Hypothalamus (tissue), 51 donors: ENCODE data around the gene GAS2L1.

Experiments
- DNase-seq, 51 donors: peaks; one replicate each; lab custom pipeline; 2025; lab: John Stamatoyannopoulos, UW

The GAS2L1 gene

GRCh38 chr22:29272624-29273023 lies 33.8 kb upstream of the GAS2L1 start:
- DNase-seq: peak in 1 of 51 donors; percentile 10

DNA sequence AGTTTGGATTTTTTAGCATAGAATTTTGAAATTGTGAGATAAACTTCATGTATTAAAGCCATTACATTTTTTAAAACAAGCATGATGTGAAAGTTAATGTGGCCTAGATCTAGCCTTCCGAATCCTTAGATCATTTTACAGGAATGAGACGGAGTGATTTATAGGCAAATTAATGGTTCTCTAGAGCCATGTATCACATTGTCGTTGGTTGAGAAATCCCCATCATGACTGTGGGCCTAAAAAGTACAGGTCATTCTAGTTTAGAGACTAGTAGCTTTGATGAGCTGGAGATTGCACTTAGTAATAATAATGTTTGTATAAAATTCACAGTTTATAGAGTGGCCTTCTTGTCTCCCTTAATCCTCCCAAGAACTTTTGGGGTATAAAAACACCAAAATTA lies 31.3 kb upstream of the GAS2L1 start:
- DNase-seq: no peak

DNA sequence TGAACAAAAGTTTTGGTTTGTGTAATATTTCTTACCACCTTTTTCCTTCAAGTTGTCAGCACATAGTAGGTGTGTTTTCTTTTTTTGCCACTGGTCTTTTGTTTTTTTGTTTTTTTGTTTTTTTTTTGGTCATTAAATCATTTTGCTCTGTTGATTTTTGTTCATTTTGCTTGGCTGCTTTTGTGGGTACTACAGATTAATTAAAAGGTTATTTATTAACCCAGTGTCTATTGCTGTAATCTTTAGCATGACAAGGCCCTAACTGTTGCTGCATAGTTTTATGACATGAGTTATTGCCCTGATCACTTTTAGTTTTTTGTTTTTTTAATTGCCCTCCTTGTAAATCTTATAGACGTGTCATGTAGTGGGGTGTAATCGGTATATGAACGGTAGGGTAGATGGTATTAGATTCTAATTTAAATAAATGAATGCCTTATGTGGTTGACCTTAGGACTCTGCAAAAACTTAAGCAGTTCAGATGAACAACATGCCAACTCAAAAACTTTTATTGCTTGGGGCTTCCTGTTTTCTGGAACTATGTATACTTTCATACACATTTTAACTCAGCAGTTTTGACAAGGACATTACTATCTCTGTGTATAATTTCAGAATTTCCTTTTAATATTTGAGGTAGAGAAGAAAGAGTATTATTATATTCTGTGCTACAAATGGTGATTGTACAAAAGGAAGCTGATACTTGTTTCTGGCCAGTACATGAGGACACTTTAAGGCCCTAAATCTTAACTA lies 30.5 kb upstream of the GAS2L1 start:
- DNase-seq: no peak

- no peak for DNase-seq
These were observed 28.5 kb upstream of the GAS2L1 start for GRCh38 chr22:29277927-29278326.

DNA sequence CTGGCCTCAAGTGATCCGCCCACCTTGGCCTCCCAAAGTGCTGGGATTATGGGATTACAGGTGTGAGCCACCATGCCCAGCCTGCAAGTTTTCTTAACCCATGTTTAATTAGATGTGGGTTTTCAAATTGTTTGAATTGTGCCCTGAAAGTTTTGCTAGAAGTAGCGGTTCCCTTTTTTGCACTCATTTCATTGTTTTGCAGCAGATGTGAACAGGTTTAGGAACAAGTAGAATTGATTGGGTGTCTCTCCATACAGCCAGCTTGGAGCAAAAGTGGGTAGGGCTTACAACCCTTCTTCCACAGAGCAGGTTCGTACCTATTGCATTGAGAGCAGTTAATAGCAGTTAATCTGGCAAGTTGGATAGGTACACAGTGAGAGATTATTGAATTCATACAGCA lies 22.3 kb upstream of the GAS2L1 start:
- DNase-seq: no peak

DNA sequence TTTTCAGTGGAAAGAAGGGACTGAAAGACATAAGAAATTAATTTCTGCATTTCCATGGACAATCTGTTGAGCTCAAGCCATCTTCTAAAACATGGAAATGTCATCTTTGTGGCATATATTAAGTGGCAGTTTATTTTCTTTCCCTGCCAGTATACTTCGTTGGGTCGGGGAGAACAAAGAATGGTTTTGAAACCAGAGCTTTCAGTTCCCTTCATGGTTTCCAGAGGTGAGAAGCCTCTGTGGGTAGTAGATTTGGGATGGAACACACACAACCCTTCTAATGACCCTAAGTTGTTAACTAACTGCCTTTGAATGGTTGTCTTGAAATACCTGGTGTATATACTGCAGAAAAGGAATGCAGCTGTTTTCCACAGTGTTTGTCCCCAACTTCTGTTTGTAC lies 17.6 kb upstream of the GAS2L1 start:
- no peak for DNase-seq

DNA sequence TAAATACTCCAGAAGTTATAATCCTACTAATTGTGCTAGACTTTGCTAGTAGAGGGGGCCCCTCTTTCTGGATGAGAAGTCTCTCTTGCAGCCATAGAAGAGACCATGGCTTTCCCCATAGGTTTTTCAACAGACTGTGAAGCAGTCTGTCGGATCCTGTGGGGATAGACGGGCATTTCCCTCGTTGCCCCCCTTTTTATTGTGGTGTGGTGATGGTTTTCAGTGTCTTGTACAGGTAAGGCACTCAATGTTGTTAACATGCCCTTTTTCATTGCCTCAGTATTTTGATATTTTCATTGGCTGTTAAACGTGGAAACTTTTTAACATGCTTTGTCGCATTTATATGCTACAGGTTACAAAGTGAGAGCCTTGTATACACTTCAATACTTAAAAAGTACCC lies 16.4 kb upstream of the GAS2L1 start:
- no peak for DNase-seq

DNA sequence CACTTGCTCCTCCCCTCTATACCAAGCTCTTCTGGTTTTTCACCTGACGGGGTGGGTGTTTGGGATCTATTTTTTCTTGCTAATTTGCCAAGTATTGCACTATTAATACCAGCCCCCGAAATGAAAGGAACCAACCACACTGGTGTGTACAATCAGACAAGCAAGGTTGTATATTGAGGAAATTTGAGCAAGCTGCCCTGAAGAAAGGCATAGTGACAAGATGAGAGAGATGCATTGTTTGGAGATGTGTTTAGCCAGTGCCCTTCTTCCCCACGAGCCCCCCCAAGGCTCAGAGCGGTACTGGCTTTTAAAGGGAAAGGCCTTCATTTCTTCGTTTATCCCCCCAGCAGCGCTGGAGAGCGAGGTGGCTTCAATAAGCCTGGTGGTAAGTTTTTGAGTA lies 15.2 kb upstream of the GAS2L1 start:
- peak in 1 of 51 donors; percentile 25 for DNase-seq

DNA sequence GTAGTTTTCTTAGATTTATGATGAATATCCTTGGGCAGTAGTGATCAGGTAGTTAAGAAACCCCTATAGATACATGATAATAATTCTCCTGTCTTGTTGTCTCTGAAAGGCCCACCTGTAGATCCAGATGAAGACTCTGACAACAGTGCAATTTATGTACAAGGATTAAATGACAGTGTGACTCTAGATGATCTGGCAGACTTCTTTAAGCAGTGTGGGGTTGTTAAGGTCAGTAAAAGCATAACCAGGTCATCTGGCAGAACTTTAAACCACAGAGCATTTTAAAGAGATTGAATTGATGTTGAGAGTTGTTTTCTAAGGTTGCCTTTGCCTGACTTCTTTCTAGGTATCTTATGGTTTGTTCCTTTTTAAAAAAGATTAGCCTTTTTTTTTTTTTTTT lies 14.1 kb upstream of the GAS2L1 start:
- DNase-seq: no peak

- DNase-seq: no peak
These were observed 7.8 kb upstream of the GAS2L1 start for GRCh38 chr22:29298641-29299040.

GRCh38 chr22:29299136-29299900 lies 7.1 kb upstream of the GAS2L1 start:
- no peak for DNase-seq

- DNase-seq: no peak
These were observed 6.0 kb upstream of the GAS2L1 start for GRCh38 chr22:29300467-29300806.

DNA sequence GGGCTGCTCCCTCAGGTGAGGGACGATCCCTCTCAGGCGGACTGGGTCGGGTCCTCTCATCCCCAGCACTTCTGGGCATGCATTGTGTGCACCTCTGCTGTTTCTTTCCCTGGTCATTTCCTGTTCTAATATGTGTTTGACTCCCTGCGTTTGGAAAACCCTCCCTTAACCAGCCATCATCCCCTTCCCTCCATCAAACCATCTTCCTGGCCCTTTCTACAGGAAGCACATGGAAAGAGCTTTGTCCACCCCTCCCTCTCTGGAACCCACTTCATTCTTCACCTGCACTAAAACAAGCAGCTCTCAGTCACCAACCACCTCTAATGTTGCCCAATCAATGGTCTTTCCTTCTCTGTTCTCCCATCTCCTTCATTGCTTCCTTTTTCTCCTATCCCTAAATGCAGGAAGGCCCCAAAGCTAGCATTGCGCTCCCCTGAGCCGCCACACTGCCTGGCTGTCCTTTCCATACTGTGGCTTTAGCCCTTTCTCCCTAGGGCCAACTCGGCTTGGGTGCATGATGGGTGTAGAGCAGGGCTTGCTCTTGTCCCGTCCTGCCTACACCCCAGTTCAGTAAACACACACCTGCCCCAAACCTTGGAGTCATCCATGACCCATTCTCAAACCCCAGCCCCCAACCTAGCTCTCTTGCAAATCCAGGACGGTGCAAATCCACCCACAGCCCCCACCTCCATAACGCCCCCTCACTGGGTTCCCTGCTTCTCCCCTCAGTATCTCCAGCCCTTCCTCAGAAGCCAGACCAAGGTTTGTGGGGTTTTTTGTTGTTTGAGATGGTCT lies 5.4 kb upstream of the GAS2L1 start:
- no peak for DNase-seq

GRCh38 chr22:29301716-29302401 lies 4.6 kb upstream of the GAS2L1 start:
- DNase-seq: no peak

DNA sequence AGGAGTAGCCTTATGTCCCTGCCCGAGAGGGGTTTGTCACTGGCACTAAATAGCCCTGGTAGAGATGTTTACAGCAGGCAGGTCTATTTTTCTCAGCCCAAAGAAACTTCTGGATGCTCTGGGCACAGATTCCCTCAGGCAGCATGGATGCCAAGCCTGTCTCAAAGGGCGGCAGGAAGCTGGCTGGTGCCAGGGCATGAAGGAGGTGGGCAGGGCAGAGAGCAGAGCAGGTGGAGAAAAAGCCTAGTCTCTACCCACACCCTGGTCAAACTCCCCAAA lies 4.1 kb upstream of the GAS2L1 start:
- peak in 10 of 51 donors; percentile 27 to 66 (median 40) for DNase-seq

DNA sequence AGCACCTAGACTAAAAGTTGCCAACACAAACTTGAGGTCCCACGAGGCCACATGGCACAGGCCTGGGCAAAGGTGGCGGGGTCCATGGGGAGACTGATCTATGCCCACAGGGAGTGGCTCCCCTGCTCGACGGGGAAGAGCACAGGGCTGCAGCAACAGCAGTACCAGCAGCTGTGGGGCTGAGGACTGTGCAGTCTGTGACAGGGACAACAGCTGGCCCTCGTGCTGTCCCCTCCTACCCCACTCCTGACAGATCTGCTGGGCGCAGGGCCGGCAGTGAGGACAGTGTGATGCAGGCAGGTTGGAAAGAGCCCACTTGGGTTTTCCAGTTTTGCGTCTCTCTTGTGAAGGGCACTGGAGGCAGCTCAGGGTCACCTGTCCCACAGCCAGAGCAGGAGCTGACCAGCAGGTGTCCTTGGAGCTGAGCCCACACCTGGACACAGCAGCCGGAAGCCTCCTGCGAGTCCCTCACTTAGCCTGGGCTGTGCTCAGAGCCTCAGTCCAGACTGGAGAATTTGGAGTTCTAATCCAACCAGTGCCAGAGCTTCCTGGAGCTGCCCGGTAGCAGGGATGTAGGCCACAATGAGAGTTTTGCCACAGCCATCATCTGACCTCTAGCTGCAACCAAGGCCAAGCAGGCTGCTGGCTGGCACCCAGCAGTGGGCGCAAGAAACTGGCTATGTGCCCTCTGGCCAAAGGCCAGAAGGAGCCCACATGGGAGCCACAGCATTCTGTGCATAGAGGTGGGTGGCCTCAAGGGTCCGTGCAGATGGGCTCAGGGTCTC lies 3.6 kb upstream of the GAS2L1 start:
- DNase-seq: peak in 14 of 51 donors; percentile 17 to 63 (median 49)

DNA sequence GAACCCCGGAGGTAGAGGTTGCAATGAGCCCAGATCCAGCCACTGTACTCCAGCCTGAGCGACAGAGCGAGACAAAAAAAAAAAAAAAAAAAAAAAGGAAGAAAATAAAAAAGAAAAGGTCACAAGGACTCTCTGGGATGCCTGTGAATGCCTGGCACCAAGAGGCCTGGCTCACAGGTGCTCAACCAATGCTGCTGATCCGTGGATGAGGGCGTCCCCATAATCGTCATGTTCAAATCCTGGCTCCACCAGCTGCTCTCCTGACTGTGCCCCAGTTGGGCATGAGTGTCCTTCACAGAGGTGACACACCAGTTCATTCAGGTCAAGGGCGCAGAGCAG lies 645 bp upstream of the GAS2L1 start:
- no peak for DNase-seq

DNA sequence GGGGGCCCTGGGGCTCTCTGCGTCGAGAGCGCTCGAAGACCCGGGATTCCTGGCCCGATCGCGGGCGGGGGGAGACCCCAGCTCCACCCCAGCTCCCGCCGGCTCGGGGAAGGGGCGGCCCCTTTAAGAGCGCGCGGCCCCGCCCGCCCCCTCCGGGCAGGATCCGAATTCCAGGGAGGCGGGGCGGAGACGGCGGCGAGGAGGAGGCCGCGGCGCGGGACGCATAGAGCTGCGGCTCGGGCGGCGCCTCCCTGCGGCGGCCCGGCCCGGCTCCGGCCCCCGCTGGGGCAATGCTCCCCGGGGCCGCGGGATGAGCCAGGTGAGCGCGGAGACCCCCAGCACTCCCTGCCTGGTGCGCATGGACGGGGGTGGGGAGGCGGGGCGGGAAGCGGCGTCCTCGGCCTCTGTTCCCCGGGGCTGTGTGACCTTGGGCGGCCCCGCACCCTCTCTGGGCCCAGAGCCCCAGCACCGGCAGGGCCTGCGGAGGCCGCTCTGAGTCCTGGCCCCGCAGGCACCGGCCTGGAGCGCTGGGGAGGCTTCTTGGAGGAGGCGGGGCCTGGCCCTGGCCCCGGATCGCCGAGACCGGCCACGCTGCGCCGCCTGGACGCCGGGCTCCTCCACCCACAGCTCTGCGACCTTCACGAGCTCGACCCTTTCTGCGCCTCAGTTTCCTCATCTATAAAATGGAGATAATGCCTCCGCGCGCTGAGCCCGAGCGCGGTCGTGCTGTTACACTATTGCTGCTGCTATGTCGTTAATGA lies 565 bp downstream of the GAS2L1 start:
- DNase-seq: peak in 35 of 51 donors; percentile 27 to 78 (median 60)

GRCh38 chr22:29307596-29308147 lies 1.2 kb downstream of the GAS2L1 start:
- no peak for DNase-seq
